Amygdala (tissue), 56 donors: ENCODE data around the gene CFAP210.

Experiments used
- DNase-seq, 56 donors: peaks; one replicate each; lab custom pipeline; 2025; lab: John Stamatoyannopoulos, UW

CFAP210 gene, protein sequence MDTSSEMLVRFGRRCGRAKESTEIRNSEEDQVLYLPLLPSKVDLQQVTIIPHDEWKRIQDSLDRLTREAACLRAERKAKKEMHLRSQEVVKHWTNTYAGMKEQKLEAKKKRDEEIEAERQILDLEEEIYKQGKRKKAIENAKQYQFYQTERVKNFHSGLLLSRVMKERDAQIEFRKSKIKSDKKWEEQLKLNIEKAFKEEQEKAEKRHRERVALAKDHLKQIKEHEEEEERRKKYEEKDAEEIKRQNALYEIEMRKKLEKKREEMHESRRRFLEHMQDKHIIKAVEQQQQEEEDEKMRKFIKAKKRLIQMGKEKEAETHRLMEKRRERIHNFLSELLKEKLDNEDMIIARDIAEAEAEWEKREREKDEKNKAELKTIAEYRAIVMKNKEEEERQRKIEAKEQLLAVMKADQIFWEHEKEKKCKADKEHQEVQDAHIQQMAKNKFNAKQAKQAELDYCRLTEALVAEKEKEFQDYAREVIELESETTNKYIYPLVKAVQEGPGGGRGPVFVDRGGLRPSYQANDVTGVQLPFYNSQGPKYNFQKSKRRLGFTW

GRCh38 chr2:169694113-169694893 is at the start of gene CFAP210, which contains the start of gene PHOSPHO2:
CFAP210 (minus strand) TSS chr2:169694405; CDS start chr2:169694327, 78 bp downstream.
PHOSPHO2 (plus strand) TSS chr2:169694469; CDS start chr2:169700972, 6,503 bp downstream.
- peak; percentile 70 to 99 (median 94) for DNase-seq

DNA sequence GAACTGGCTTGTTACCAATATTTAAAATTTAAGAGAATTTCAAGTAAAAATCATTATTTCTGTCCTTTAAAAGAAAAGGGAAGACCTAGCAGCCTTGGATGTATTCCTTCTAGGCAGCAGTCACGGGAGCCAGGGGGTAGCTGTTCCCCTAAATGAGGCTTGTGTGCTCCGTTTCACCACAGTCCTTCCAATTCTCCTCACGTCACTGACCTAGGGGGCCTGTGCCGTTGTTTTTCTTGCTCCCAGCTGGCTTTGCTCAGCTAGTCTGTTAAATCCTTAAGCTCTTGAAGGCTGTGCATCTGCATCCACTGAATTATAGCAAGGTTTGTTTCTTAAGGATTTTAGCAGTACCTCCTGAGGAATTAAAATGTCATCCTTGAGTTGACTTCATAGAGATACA is 49.3 kb upstream of the CFAP210 start:
- DNase-seq = peak in 38 of 56 donors; percentile 2 to 67 (median 27)

- DNase-seq = no peak
These were observed 45.1 kb upstream of the CFAP210 start for GRCh38 chr2:169739351-169739750.

DNA sequence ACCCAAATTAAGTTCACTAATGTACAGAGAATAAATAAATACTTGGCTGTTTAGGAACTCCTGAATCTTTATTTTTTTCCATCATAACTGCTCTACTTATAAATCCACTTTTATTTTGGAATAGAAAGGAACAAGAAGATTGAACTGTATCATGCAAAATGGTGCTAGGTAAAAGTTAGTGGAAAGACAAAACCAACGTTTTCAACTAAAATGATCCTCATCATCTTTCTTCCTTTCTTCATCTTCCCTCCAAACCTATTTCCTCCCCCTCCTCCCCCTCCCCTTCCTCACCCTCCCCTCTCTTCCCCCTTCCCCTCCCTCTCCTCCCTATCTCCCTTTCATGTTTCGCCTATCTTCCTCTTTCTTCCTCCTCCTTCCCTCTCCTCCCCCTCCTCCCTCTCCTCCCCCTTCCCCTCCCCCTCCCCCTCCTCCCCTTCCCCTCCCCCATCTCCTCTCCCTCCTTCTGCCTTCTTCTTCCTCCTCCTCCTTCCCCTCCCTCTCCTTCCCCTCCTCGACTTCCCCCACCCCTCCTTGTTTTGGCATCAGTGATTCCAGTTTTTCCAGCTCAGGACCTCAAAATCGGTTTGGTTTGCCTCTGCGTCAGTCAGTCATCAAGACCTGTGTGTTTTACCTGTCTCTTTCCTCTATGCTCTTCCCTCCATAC is 44.5 kb upstream of the CFAP210 start:
- no peak for DNase-seq

DNA sequence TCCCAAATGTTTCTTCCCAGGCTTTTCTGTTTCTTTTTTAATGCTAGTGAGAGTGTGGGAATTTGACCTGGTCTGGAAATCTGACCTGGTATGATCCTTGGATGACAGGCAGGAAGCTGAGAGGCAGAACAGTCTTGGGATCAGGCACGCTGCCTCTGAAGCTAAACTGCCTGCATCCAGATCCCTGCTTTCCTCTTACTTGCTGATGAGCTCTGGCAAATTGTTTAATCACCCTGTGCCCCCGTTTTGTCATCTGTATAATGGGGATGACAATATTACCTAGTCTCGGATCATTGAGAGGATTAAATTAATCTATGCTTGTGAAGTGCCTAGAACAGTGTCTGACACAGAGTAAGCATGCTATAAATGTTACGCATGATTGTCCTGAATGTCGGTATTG is 42.7 kb upstream of the CFAP210 start:
- no peak for DNase-seq

DNA sequence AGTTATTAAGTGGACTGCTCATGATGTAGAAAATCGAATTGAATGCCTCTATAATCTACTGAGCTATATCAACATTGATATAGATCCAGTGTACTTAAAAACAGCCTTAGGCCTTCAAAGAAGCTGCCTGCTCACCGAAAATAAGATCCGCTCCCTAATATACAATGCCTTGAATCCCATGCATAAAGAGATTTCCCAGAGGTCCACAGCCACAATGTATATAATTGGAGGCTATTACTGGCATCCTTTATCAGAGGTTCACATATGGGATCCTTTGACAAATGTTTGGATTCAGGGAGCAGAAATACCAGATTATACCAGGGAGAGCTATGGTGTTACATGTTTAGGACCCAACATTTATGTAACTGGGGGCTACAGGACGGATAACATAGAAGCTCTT is 41.4 kb upstream of the CFAP210 start:
- DNase-seq = no peak

GRCh38 chr2:169734169-169734847 is 40.1 kb upstream of the CFAP210 start:
- DNase-seq = peak in 6 of 56 donors; percentile 16 to 57 (median 22)

DNA sequence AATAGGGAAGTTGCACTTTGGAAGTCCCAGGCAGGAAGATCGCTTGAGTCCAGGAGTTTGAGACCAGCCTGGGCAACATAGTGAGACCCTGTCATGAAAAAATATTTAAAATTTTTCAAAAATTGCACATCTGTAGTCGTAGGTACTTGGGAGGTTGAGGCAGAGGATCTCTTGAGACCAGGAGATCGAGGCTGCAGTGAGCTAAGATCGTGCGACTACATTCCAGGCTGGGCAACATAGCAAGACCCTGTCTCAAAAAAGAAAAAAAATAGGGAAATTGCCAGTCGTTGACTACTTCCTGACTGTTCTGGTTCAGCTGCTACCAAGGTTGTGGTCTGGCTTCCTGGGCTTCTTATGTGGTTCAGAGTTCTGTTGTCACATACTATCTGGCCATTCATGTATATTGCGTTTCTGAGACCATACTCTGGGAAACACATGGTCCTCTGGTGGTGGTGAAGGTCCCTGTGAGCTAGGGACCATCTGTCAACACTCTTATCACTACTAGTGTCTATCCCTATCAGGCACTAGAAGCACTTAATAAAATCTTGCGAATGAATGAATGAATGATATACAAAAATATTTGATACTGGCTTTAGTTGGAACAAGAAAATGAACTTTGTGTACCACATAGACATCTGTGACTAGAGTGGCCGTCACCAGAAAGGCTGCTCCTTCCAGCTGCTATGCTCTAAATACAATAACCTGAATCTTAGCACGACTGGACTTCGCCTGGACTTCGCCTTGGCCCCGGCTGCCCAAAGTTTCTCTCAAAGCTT is 38.6 kb upstream of the CFAP210 start:
- peak in 1 of 56 donors; percentile 20 for DNase-seq

- no peak for DNase-seq
These were observed 37.9 kb upstream of the CFAP210 start for GRCh38 chr2:169732075-169732474.

DNA sequence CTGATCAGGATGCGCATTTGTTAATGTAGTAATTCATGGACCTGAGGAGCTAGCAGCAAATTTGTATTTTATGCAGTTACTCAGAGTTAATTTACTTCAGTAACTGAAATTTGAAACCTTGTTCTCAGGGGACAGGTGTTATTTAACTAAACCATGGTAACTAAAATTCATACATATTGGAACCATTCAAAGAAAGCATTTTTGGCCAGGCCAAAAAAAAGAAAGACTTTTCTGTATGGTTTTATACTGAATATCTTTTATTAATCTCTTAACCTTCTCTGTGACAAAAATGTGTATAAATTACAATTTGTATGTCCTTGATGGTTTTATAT is 35.0 kb upstream of the CFAP210 start:
- no peak for DNase-seq

- DNase-seq = no peak
These were observed 32.9 kb upstream of the CFAP210 start for GRCh38 chr2:169727065-169727464.

DNA sequence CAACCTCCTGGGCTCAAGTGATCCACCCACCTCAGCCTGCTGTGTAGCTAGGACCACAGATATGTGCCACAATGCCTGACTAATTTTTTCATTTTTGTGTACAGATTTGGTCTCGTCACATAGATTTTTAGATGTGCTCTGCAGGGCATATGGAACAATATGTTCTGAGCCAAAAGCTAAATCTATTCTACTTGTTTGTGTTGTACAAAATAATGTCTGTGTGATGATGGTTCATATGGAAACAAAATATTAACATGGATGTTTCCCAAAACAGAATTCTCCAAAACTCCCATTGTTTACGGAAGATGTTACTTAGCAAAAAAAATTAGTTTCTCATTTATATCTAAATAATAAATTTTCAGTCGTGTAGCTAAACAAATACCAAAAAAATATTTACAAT is 26.8 kb upstream of the CFAP210 start:
- peak in 1 of 56 donors; percentile 8 for DNase-seq

GRCh38 chr2:169718930-169719504 is 24.8 kb upstream of the CFAP210 start:
- DNase-seq = no peak

DNA sequence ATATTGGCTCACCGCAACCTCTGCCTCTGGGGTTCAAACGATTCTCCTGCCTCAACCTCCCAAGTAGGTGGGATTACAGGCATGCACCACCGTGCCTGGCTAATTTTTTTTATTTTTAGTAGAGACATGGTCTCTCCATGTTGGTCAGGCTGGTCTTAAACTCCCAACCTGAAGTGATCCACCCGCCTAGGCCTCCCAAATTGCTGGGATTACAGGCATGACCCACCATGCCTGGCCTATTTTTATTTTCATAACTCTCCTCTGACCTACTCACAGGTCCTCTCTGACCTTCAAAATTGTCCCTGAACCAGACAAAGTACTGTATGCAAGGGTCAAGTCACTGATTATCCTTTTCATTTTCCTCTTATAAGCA is 23.5 kb upstream of the CFAP210 start:
- no peak for DNase-seq

- DNase-seq = peak in 3 of 56 donors; percentile 15 to 48 (median 19)
These were observed 22.9 kb upstream of the CFAP210 start for GRCh38 chr2:169716938-169717690.

DNA sequence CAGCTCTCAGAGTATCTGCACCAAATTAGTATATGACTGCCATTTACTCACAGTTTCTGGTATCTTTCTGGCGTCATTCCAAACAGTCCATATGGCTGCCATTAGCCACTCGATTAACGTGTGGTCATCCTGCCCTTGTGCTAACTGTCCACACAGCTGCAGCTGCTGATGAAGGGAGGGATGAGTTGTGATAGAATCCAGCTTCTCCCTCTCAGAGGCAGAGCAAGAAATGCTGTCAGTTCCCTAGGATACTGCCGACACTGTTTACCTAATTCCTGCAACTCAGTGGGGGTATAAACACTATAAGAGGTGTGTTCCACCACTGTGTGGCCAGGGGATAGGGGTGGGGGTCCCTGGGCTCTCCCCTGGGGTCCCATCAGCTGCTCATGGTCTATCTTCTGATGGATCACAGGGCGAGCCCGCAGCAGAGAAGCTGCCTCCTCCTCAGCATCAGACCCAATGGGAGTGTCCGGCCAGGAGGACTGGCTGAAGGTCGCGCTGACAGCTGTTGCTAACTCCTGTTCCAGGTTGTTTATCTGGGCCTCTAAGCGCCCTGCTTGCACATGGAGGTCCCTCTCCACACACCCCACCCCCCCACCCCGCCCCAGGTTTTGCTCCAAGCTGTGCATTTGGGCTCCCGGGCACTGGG is 22.2 kb upstream of the CFAP210 start:
- DNase-seq = no peak

DNA sequence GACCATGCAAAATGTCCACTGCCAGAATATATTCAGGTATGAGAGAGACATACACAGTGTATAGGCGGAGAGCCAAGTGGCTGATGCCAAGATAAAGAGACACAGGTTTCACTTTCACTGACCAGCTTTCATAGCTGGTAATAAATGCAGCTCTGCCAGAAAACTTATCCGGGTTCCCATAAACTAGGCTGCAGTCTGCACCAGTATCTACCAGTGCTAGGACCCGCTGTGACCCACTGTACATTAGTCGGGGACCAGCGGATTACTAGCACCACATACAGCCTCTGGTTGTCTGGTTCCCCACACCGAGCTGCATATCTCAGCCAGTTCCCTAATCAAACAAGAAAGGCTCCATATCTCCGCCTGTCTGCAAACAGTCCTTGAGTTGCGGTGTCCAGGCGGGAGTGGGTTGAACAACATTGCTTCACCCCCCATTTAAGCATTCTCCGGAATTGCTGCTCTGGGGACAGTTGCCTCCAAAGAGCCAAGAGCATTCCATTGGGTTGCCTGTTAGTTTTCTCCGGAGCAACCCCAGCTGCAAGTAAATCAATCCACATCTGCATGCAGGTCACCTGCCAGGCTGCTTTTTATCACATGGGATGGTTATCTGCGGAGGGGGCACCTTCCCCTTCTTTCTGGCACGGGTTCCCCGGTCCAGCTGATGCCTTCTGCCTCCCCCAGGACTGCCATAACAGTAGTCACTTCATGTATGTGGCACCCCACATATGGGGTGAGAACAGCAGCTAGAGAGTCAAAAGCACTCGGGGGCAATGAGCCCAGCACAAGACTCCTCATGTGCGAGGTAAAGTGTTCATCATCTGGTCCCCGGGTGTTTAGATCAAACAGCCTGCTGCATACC is 21.4 kb upstream of the CFAP210 start:
- peak in 2 of 56 donors; percentile 29 to 36 for DNase-seq
